IMR-90 (cell line): ENCODE measurements around the gene CPT1A. TPM values are rescaled to one million over a fixed set of nuclear protein-coding genes. Genes with fewer than 3 reads are reported as not detected.
A peak's percentile ranks its signal among the peaks of the same experiment; 100 is the strongest.

Experiments used
- ATAC-seq: fragments of 200-7000 bp; cut with Tn5 transposase; 2 replicates; pipeline ENCODE4 v1.9.1; 2020; ENCODE audit warnings: low read depth, mild to moderate bottlenecking, moderate library complexity
- BruUV-seq: library from RNA; stranded (reverse); fragments of 400-500 nt; replicated peaks from 2 replicates; lab custom pipeline; 2021; lab: Mats Ljungman, UMichigan
- CTCF ChIA-PET: fragments of 300-600 bp; formaldehyde crosslinking; extraction: SDS; loops from one replicate; lab custom pipeline; 2021; ENCODE audit warnings: antibody characterized with exemption; lab: Yijun Ruan, JAX
- POLR2A ChIA-PET: fragments of 300-600 bp; sonication (Branson Sonifier 250); formaldehyde crosslinking; loops from one replicate; lab custom pipeline; 2022; ENCODE audit warnings: antibody characterized with exemption; ENCODE audit not compliant: unreplicated experiment; lab: Charles Lee
- DNase-seq: peaks from one replicate; pipeline ENCODE4 v3.0.0; 2013
- H2AFZ ChIP-seq: replicated peaks from 2 replicates; pipeline ENCODE3; 2013; ENCODE audit warnings: low read length, mild to moderate bottlenecking; ENCODE audit not compliant: poor library complexity
- H2AK5ac ChIP-seq: 2 replicates; pipeline ENCODE4 v1.6.1; 2013; ENCODE audit warnings: low read depth, low read length, inconsistent platforms
- H2AK9ac ChIP-seq: replicated peaks from 2 replicates; pipeline ENCODE3; 2013; ENCODE audit warnings: mild to moderate bottlenecking, low read depth, low read length, moderate library complexity; ENCODE audit not compliant: poor library complexity
- H2BK120ac ChIP-seq: 2 replicates; pipeline ENCODE4 v1.6.1; 2013; ENCODE audit warnings: low read depth, low read length, inconsistent platforms
- H2BK15ac ChIP-seq: 3 replicates; pipeline ENCODE4 v1.6.1; 2013; ENCODE audit warnings: low read depth, low read length, inconsistent platforms
- H2BK20ac ChIP-seq: 2 replicates; pipeline ENCODE4 v1.6.1; 2013; ENCODE audit warnings: low read depth, mild to moderate bottlenecking, inconsistent platforms, low read length, moderate library complexity
- H2BK5ac ChIP-seq: 2 replicates; pipeline ENCODE4 v1.6.1; 2013; ENCODE audit warnings: mild to moderate bottlenecking, low read depth, low read length, inconsistent platforms; ENCODE audit not compliant: poor library complexity, severe bottlenecking
- H3K14ac ChIP-seq: replicated peaks from 2 replicates; pipeline ENCODE4 v1.6.1; 2013; ENCODE audit warnings: low read depth, low read length, inconsistent platforms
- H3K18ac ChIP-seq: 2 replicates; pipeline ENCODE4 v1.6.1; 2013; ENCODE audit warnings: low read depth, low read length, control low read depth
- H3K23ac ChIP-seq: 2 replicates; pipeline ENCODE4 v1.6.1; 2013; ENCODE audit warnings: low read depth, low read length, inconsistent platforms
- H3K27ac ChIP-seq: 2 replicates; pipeline ENCODE4 v1.5.1; 2013; ENCODE audit warnings: mild to moderate bottlenecking, control low read depth, low read length; ENCODE audit not compliant: insufficient read depth
- H3K27me3 ChIP-seq: 2 replicates; pipeline ENCODE4 v1.6.1; 2013; ENCODE audit warnings: low read length; ENCODE audit not compliant: control insufficient read depth, insufficient read depth
- H3K36me3 ChIP-seq: 2 replicates; pipeline ENCODE4 v1.6.1; 2013; ENCODE audit warnings: low read length, mixed read lengths; ENCODE audit not compliant: control insufficient read depth, insufficient read depth
- H3K4ac ChIP-seq: 2 replicates; pipeline ENCODE4 v1.6.1; 2013; ENCODE audit warnings: low read depth, low read length, inconsistent platforms
- H3K4me1 ChIP-seq: 2 replicates; pipeline ENCODE4 v1.6.1; 2013; ENCODE audit warnings: low read length, mixed read lengths; ENCODE audit not compliant: control insufficient read depth, insufficient read depth
- H3K4me2 ChIP-seq: 2 replicates; pipeline ENCODE4 v1.6.1; 2013; ENCODE audit warnings: low read depth, mild to moderate bottlenecking, control low read depth, low read length, moderate library complexity
- H3K4me3 ChIP-seq: 2 replicates; pipeline ENCODE4 v1.5.1; 2013; ENCODE audit warnings: low read depth, mild to moderate bottlenecking, control low read depth, low read length, moderate library complexity; ENCODE audit not compliant: insufficient read depth
- H3K56ac ChIP-seq: 2 replicates; pipeline ENCODE4 v1.6.1; 2013; ENCODE audit warnings: low read length, inconsistent platforms; ENCODE audit not compliant: insufficient read depth; ENCODE audit errors: extremely low read depth
- H3K79me1 ChIP-seq, 2 experiments: 2 replicates each; pipeline ENCODE4 v1.6.1; 2013; ENCODE audit warnings: low read length in 2 of 2, inconsistent platforms in 1 of 2, low read depth in 1 of 2
- H3K9ac ChIP-seq: 2 replicates; pipeline ENCODE4 v1.6.1; 2013; ENCODE audit warnings: low read depth, low read length, control low read depth
- H3K9me1 ChIP-seq: 2 replicates; pipeline ENCODE4 v1.6.1; 2013; ENCODE audit warnings: low read length, inconsistent platforms; ENCODE audit not compliant: insufficient read depth
- H3K9me3 ChIP-seq: 2 replicates; pipeline ENCODE4 v1.6.1; 2013; ENCODE audit warnings: low read length; ENCODE audit not compliant: control insufficient read depth, insufficient read depth
- H4K20me1 ChIP-seq: 2 replicates; pipeline ENCODE4 v1.6.1; 2013; ENCODE audit warnings: low read length, inconsistent platforms; ENCODE audit not compliant: insufficient read depth
- H4K5ac ChIP-seq: 2 replicates; pipeline ENCODE4 v1.6.1; 2013; ENCODE audit warnings: mild to moderate bottlenecking, low read depth, low read length, control low read depth
- H4K8ac ChIP-seq, 2 experiments: 2 replicates each; pipeline ENCODE4 v1.6.1; 2013; ENCODE audit warnings: low read depth in 2 of 2, low read length in 2 of 2, control low read depth in 1 of 2, inconsistent platforms in 1 of 2
- H4K91ac ChIP-seq: 2 replicates; pipeline ENCODE4 v1.6.1; 2013; ENCODE audit warnings: low read depth, low read length, inconsistent platforms; ENCODE audit not compliant: insufficient read depth
- BHLHE40 ChIP-seq: fragments of 150-350 bp; IDR thresholded peaks from 2 replicates; pipeline ENCODE4 v1.6.1; 2016; ENCODE audit warnings: mild to moderate bottlenecking, low read depth, low read length
- CEBPB ChIP-seq: IDR thresholded peaks from 2 replicates; pipeline ENCODE4 v1.6.1; 2012; ENCODE audit warnings: low read depth, low read length, improper control_type of control experiment
- CHD1 ChIP-seq: IDR thresholded peaks from 2 replicates; pipeline ENCODE4 v1.6.1; 2012; ENCODE audit warnings: low read depth, low read length, improper control_type of control experiment
- ELK1 ChIP-seq: fragments of 150-350 bp; IDR thresholded peaks from 2 replicates; pipeline ENCODE4 v1.6.1; 2016; ENCODE audit warnings: low read depth, mild to moderate bottlenecking, low read length, moderate library complexity, borderline replicate concordance
- FOS ChIP-seq: fragments of 150-350 bp; IDR thresholded peaks from 2 replicates; pipeline ENCODE4 v1.6.1; 2016; ENCODE audit warnings: low read depth, low read length
- MAZ ChIP-seq: IDR thresholded peaks from 2 replicates; pipeline ENCODE4 v1.6.1; 2012; ENCODE audit warnings: low read depth, mild to moderate bottlenecking, low read length, improper control_type of control experiment, moderate library complexity, borderline replicate concordance
- MXI1 ChIP-seq: IDR thresholded peaks from 2 replicates; pipeline ENCODE4 v1.6.1; 2012; ENCODE audit warnings: low read depth, mild to moderate bottlenecking, low read length, moderate library complexity, borderline replicate concordance
- RAD21 ChIP-seq: IDR thresholded peaks from 2 replicates; pipeline ENCODE4 v1.6.1; 2012; ENCODE audit warnings: low read length, improper control_type of control experiment
- RCOR1 ChIP-seq: IDR thresholded peaks from 2 replicates; pipeline ENCODE4 v1.6.1; 2012; ENCODE audit warnings: mild to moderate bottlenecking, low read length, improper control_type of control experiment; ENCODE audit not compliant: insufficient replicate concordance
- RFX5 ChIP-seq: IDR thresholded peaks from 2 replicates; pipeline ENCODE4 v1.8.0; 2012; ENCODE audit warnings: low read depth, mild to moderate bottlenecking, low read length, moderate library complexity
- SMC3 ChIP-seq: fragments of 150-350 bp; IDR thresholded peaks from 2 replicates; pipeline ENCODE4 v1.6.1; 2016; ENCODE audit warnings: low read depth, mild to moderate bottlenecking, antibody characterized with exemption, low read length, moderate library complexity
- USF2 ChIP-seq: fragments of 150-350 bp; IDR thresholded peaks from 2 replicates; pipeline ENCODE4 v1.6.1; 2017; ENCODE audit warnings: mild to moderate bottlenecking, antibody characterized with exemption, low read length, low read depth
- WGBS, 2 experiments: methylation state at CpG; one replicate each; pipeline versions ENCODE4 v1.1.5 to v1.1.7; 2013; ENCODE audit warnings: missing lambda C conversion rate in 2 of 2; ENCODE audit not compliant: insufficient read length in 1 of 2; ENCODE audit errors: extremely low coverage in 2 of 2; 5-methylcytosine and 5-hydroxymethylcytosine counted together
- dilution Hi-C: fragments of 300-500 bp; cut with HindIII; formaldehyde crosslinking; loops from one replicate; pipeline ENCODE4 v1.14.3; 2018; ENCODE audit warnings: low sequenced_read_pairs; ENCODE audit not compliant: unreplicated experiment
- in situ Hi-C: fragments of 300-500 bp; cut with MboI; formaldehyde crosslinking; loops from 3 replicates; pipeline ENCODE4 v1.14.3; 2019; ENCODE audit warnings: low sequenced_read_pairs, inconsistent platforms, mixed read lengths
- intact Hi-C: fragments of 100-400 bp; cut with micrococcal nuclease; formaldehyde crosslinking; loops from 2 replicates; pipeline ENCODE4 v1.10.0; 2022
- polyA plus RNA-seq, 3 experiments: library from polyadenylated mRNA; depleted of rRNA; stranded (reverse); fragments of >200 nt; gene quantifications; 2 replicates each; pipeline ENCODE4 v1.2.3, GENCODE V29; 2012; ENCODE audit warnings: low replicate concordance in 1 of 3
- total RNA-seq: library from RNA; depleted of rRNA; stranded (reverse); fragments of >200 nt; gene quantifications from 2 replicates; pipeline ENCODE4 v1.2.3, GENCODE V29; 2012

Gene CPT1A
- total and polyA plus RNA-seq, 2 of the 4 experiments (the other 2 are of a cell fraction), result 15.4 to 21.3 TPM

GRCh38 chr11:68840661-68841653 is 759 bp downstream of the CPT1A start:
- BruUV-seq, result no TSS peak
- Histone ChIP-seq H3K18ac (no peak overlapping the region), H2BK120ac (peak overlapping the region; percentile 30; the same call in 1 of the 2 replicates), H2BK20ac (no peak overlapping the region), H3K27ac (peak overlapping the region; percentile 74), H2AFZ (peak overlapping the region; percentile 90), H3K4me2 (peak overlapping the region; percentile 91), H3K9me3 (no peaks in the 10 kb centered on the region), H4K91ac (peak overlapping the region; percentile 55; the same call in 1 of the 2 replicates), H3K36me3 (peaks cover 1% of the 10 kb centered on the region; the same call in 1 of the 2 replicates), H2BK15ac (peak overlapping the region; percentile 18; the same call in 1 of the 3 replicates), H3K56ac (no peak overlapping the region), H4K20me1 (peaks cover 9% of the 10 kb centered on the region), H3K9ac (peak overlapping the region; percentile 61), H3K14ac (0 out of 2 replicates have a peak overlapping the region, but pooled peaks have one; percentile 33), H3K9me1 (peaks cover 9% of the 10 kb centered on the region), H3K27me3 (peaks cover 4% of the 10 kb centered on the region), H4K5ac (no peak overlapping the region), H3K4ac (peak overlapping the region; percentile 57; the same call in 1 of the 2 replicates), H2BK5ac (peak overlapping the region; percentile 64), H2AK9ac (peak overlapping the region; percentile 95), H4K8ac (peak overlapping the region; percentile 25 to 45; a peak in 1 of 4 replicates), H3K79me1 (peaks cover 27 to 51% of the 10 kb centered on the region in 2 experiments), H3K23ac (peak overlapping the region; percentile 68), H3K4me3 (peak overlapping the region; percentile 88), H3K4me1 (peaks cover 24% of the 10 kb centered on the region), H2AK5ac (peak overlapping the region; percentile 40)
- CTCF ChIA-PET, result no interaction called here
- WGBS, 2 experiments, result 1% methylated on average over 40 of the region's 90 CpGs; no CpG with 5 or more reads in 1 of the 2 experiments
- ATAC-seq, result peak; percentile 35
- in situ Hi-C loops (no loop called here), intact Hi-C loops (loop anchor here (5.0 kb wide), 1 partner anchor 171 kb away; the partner anchor contains the start of gene MRGPRF), dilution Hi-C loops (no loop called here)
- POLR2A ChIA-PET, result no interaction called here
- peak; percentile 31 for DNase-seq
- TF ChIP-seq ELK1 (no peak), CHD1 (no peak), BHLHE40 (no peak), RFX5 (no peak), SMC3 (no peak), USF2 (peak; percentile 59), FOS (no peak), MXI1 (0 out of 2 replicates have a peak, but pooled peaks have one; percentile 3), CEBPB (no peak), MAZ (no peak), RAD21 (no peak), RCOR1 (no peak)
